AG10803 (cell line): ENCODE data around the gene TYMP.
A peak's percentile ranks its signal among the peaks of the same experiment; 100 is the strongest.

Experiments used
- DNase-seq: peaks from one replicate; pipeline ENCODE4 v3.0.0; 2010; ENCODE audit warnings: low read depth
- H3K4me3 ChIP-seq: 2 replicates; pipeline ENCODE4 v1.5.1; 2011; ENCODE audit warnings: mild to moderate bottlenecking, low read length, control low read depth
- TF ChIP-seq, protein P1 (sequence below): conservative IDR thresholded peaks from 2 replicates; pipeline ENCODE4 v1.5.1; 2011; ENCODE audit warnings: mild to moderate bottlenecking, low read length, control low read depth, inconsistent platforms

The TYMP gene

DNA sequence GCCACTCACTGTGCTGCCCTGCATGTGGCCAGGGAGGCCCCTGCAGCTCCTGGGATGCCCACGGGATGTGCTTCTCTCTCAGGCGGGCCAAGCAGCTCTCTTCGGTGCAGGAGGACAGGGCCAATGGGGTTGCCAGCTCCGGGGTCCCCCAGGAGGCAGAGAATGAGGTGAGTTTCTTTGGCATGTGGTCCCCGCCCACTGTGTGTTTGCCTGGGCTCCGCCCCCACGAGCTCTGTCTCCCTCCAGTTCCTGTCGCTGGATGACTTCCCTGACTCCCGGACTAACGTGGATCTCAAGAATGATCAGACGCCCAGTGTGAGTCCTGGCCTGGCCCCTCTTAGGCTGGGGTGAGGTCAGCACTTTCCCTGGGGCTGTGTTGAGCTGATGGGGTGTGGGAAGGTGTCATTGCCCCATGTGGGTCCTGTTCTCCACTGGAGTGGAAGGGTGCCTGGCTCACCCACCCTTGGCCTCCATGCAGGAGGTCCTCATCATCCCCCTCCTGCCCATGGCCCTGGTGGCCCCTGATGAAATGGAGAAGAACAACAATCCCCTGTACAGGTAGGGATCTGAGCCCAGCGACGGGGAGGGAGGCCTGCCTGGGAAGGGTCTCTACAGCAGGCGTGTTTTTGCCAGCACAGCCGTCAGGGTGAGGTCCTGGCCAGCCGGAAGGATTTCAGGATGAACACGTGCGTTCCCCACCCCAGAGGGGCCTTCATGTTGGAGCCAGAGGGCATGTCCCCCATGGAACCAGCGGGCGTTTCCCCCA lies 12.1 kb downstream of the TYMP start:
- DNase-seq = no peak
- no peak overlapping the region for H3K4me3 ChIP-seq
- TF ChIP-seq, protein P1, sequence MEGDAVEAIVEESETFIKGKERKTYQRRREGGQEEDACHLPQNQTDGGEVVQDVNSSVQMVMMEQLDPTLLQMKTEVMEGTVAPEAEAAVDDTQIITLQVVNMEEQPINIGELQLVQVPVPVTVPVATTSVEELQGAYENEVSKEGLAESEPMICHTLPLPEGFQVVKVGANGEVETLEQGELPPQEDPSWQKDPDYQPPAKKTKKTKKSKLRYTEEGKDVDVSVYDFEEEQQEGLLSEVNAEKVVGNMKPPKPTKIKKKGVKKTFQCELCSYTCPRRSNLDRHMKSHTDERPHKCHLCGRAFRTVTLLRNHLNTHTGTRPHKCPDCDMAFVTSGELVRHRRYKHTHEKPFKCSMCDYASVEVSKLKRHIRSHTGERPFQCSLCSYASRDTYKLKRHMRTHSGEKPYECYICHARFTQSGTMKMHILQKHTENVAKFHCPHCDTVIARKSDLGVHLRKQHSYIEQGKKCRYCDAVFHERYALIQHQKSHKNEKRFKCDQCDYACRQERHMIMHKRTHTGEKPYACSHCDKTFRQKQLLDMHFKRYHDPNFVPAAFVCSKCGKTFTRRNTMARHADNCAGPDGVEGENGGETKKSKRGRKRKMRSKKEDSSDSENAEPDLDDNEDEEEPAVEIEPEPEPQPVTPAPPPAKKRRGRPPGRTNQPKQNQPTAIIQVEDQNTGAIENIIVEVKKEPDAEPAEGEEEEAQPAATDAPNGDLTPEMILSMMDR = no peak

GRCh38 chr22:50516891-50517290 lies 12.9 kb downstream of the TYMP start:
- DNase-seq = no peak
- TF ChIP-seq, protein P1 = no peak
- no peak overlapping the region for H3K4me3 ChIP-seq

DNA sequence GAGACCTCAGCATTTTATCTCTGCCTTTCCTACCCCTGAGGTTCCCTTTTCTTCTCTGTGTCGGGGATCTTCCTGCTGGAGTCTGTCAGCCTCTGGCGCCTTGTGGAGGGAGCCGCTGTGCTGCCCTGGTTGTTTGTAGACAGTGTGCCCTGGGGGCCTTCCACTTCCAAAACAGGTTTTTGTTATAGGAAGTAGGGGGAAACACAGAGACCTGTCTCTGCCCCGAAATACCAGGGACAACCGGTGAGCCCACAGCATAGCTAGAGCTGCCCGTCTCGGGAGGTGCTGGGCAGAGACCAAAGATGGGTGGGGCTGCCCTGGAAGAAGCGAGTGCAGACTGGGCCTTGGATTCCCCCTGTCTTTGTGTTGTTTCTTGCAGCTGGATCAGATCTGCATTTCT lies 13.7 kb downstream of the TYMP start:
- no peak overlapping the region for H3K4me3 ChIP-seq
- no peak for DNase-seq
- TF ChIP-seq, protein P1 = no peak

DNA sequence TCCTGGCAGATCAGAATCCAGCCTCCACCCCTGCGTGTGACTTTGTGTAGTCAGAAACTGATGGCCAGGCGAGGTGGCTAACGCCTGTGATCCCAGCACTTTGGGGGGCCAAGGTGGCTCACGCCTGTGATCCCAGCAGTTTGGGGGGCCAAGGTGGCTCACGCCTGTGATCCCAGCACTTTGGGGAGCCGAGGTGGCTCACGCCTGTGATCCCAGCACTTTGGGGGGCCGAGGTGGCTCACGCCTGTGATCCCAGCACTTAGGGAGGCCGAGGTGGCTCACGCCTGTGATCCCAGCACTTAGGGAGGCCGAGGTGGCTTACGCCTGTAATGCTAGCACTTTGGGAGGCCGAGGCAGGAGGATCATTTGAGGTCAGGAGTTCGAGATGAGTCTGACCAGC lies 16.6 kb downstream of the TYMP start:
- no peak overlapping the region for H3K4me3 ChIP-seq
- TF ChIP-seq, protein P1 = no peak
- DNase-seq = no peak

GRCh38 chr22:50508897-50509296 lies 20.9 kb downstream of the TYMP start:
- TF ChIP-seq, protein P1 = no peak
- peak overlapping the region; percentile 86 for H3K4me3 ChIP-seq
- no peak for DNase-seq

DNA sequence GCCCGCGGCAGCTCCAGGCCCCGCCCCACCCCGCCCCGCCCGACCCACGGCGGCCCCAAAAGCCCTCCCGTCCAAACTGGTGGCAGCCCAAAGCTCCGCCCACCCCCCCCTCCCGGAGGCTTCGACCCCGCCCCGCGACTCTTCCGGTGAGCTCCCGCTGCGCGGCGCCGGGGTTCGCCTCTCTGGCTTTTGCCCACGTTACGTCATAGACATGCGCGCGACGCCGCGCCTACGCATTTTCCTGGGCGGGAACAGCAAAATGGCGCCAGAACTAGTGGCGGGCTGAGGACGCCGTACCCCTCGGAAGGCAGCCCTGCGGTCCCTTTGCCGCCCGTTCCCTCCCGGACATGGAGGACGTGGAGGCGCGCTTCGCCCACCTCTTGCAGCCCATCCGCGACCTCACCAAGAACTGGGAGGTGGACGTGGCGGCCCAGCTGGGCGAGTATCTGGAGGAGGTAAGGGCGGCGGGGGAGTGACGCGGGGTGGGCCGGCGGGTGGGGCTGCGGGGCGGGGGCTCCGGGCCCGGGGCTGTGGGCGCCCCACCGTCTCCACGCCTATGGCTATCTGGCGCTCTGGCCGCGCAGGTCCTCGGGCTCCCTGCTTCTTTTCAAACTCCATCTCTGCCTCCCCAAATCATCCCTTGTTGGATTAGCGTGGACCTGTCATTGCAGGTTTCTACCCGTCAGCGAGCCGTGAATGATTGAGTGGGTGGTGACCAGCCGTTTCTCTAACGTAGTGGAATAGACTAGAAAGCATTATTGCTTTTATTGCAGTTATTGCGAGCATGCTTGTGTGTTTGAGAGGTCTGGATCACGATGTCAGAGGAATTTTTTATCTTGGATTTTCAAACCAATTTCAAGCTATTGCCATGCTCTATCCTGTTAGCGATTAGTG lies 21.6 kb downstream of the TYMP start, which contains the start of gene NCAPH2:
TSS of gene NCAPH2 (plus strand) at position 234 of the 894 bp plus-strand sequence. CDS start at position 348, 114 bp downstream.
- H3K4me3 ChIP-seq = peak within 1 kb of the TSS; percentile 97
- peak; percentile 94 for DNase-seq
- TF ChIP-seq, protein P1 = no peak
